H9 (cell line): ENCODE results near the gene UMAD1. TPM values are rescaled to one million over a fixed set of nuclear protein-coding genes. Genes with fewer than 3 reads are reported as not detected.

Experiments used
- DNase-seq: peaks from one replicate; pipeline ENCODE4 v3.0.0-alpha.2; 2017
- H2AFZ ChIP-seq: one replicate; pipeline ENCODE4 v1.6.1; 2013; ENCODE audit warnings: mild to moderate bottlenecking, low read length, control low read depth, moderate library complexity
- H2AK5ac ChIP-seq: 2 replicates; pipeline ENCODE4 v1.6.1; 2013; ENCODE audit warnings: low read length, control low read depth, mixed read lengths; ENCODE audit not compliant: insufficient read length
- H2BK120ac ChIP-seq: one replicate; pipeline ENCODE4 v1.6.1; 2013; ENCODE audit warnings: low read depth, mild to moderate bottlenecking, low read length, control low read depth, inconsistent platforms; ENCODE audit not compliant: poor library complexity, severe bottlenecking
- H2BK12ac ChIP-seq: 2 replicates; pipeline ENCODE4 v1.6.1; 2013; ENCODE audit warnings: low read length, control low read depth, mixed read lengths, low read depth; ENCODE audit not compliant: insufficient read length
- H2BK15ac ChIP-seq: 2 replicates; pipeline ENCODE4 v1.6.1; 2013; ENCODE audit warnings: low read depth, low read length, control low read depth
- H2BK20ac ChIP-seq: one replicate; pipeline ENCODE4 v1.6.1; 2013; ENCODE audit warnings: low read depth, mild to moderate bottlenecking, low read length, control low read depth, inconsistent platforms; ENCODE audit not compliant: poor library complexity, severe bottlenecking
- H2BK5ac ChIP-seq: 2 replicates; pipeline ENCODE4 v1.6.1; 2013; ENCODE audit warnings: low read length, control low read depth, mixed read lengths; ENCODE audit not compliant: insufficient read length
- H3K14ac ChIP-seq: 2 replicates; pipeline ENCODE4 v1.6.1; 2013; ENCODE audit warnings: low read length, control low read depth; ENCODE audit not compliant: insufficient read depth
- H3K18ac ChIP-seq: 2 replicates; pipeline ENCODE4 v1.6.1; 2013; ENCODE audit warnings: low read depth, mild to moderate bottlenecking, mixed read lengths, low read length, control low read depth; ENCODE audit not compliant: insufficient read length
- H3K23ac ChIP-seq: 2 replicates; pipeline ENCODE4 v1.6.1; 2013; ENCODE audit warnings: low read length, control low read depth, mixed read lengths, low read depth; ENCODE audit not compliant: insufficient read length
- H3K23me2 ChIP-seq: 2 replicates; pipeline ENCODE4 v1.6.1; 2013; ENCODE audit warnings: low read depth, mild to moderate bottlenecking, mixed read lengths, low read length, control low read depth; ENCODE audit not compliant: insufficient read length, poor library complexity, severe bottlenecking
- H3K27ac ChIP-seq: 2 replicates; pipeline ENCODE4 v1.5.1; 2013; ENCODE audit warnings: low read length, control low read depth, mixed read lengths, low read depth; ENCODE audit not compliant: insufficient read length
- H3K27me3 ChIP-seq: 2 replicates; pipeline ENCODE4 v1.6.1; 2013; ENCODE audit warnings: low read length, control low read depth, inconsistent platforms; ENCODE audit not compliant: insufficient read depth
- H3K4ac ChIP-seq: 2 replicates; pipeline ENCODE4 v1.6.1; 2013; ENCODE audit warnings: low read depth, mild to moderate bottlenecking, control low read depth, inconsistent platforms, low read length, moderate library complexity
- H3K4me1 ChIP-seq: 2 replicates; pipeline ENCODE4 v1.6.1; 2013; ENCODE audit warnings: low read length, control low read depth, inconsistent platforms; ENCODE audit not compliant: insufficient read depth
- H3K4me2 ChIP-seq: 2 replicates; pipeline ENCODE4 v1.6.1; 2013; ENCODE audit warnings: low read length, control low read depth, mixed read lengths; ENCODE audit not compliant: insufficient read length, insufficient read depth
- H3K56ac ChIP-seq: 2 replicates; pipeline ENCODE4 v1.6.1; 2013; ENCODE audit warnings: low read depth, mild to moderate bottlenecking, mixed read lengths, low read length, control low read depth; ENCODE audit not compliant: insufficient read length
- H3K79me1 ChIP-seq: 2 replicates; pipeline ENCODE4 v1.6.1; 2013; ENCODE audit warnings: low read depth, mild to moderate bottlenecking, moderate library complexity, low read length, control low read depth, inconsistent platforms; ENCODE audit not compliant: insufficient read depth, poor library complexity, severe bottlenecking
- H3K79me2 ChIP-seq: 2 replicates; pipeline ENCODE4 v1.6.1; 2013; ENCODE audit warnings: low read length, control low read depth, inconsistent platforms; ENCODE audit not compliant: insufficient read depth
- H3K9ac ChIP-seq: 2 replicates; pipeline ENCODE4 v1.6.1; 2013; ENCODE audit warnings: low read length, control low read depth, mixed read lengths; ENCODE audit not compliant: insufficient read length; ENCODE audit errors: extremely low read depth
- H3K9me3 ChIP-seq: one replicate; pipeline ENCODE4 v1.6.1; 2013; ENCODE audit warnings: low read depth, low read length, inconsistent platforms; ENCODE audit not compliant: control insufficient read depth
- H3T11ph ChIP-seq: one replicate; pipeline ENCODE4 v1.6.1; 2013; ENCODE audit warnings: mild to moderate bottlenecking, low read length, control low read depth, inconsistent platforms
- H4K20me1 ChIP-seq: one replicate; pipeline ENCODE4 v1.6.1; 2013; ENCODE audit not compliant: control insufficient read depth, insufficient read length, insufficient read depth
- H4K5ac ChIP-seq: 2 replicates; pipeline ENCODE4 v1.6.1; 2013; ENCODE audit warnings: low read depth, mild to moderate bottlenecking, mixed read lengths, low read length, control low read depth; ENCODE audit not compliant: insufficient read length
- H4K8ac ChIP-seq: replicated peaks from 2 replicates; pipeline ENCODE4 v1.6.1; 2013; ENCODE audit warnings: low read length, control low read depth, mixed read lengths, low read depth; ENCODE audit not compliant: insufficient read length
- H4K91ac ChIP-seq: 2 replicates; pipeline ENCODE4 v1.6.1; 2013; ENCODE audit warnings: low read depth, mild to moderate bottlenecking, moderate library complexity, mixed read lengths, low read length, control low read depth; ENCODE audit not compliant: insufficient read length
- H3K27ac Mint-ChIP-seq, 3 experiments: 2 replicates in 2 of 3; 3 replicates in 1 of 3; pipeline ENCODE4 v1.8.0; 2020 to 2021; ENCODE audit warnings: mixed read lengths in 3 of 3, mild to moderate bottlenecking in 1 of 3, moderate library complexity in 1 of 3
- H3K27me3 Mint-ChIP-seq: 2 replicates; pipeline ENCODE4 v1.8.0; 2021; ENCODE audit warnings: low read depth, mild to moderate bottlenecking, moderate library complexity, mixed read lengths
- H3K36me3 Mint-ChIP-seq, 3 experiments: 2 replicates in 2 of 3; 3 replicates in 1 of 3; pipeline ENCODE4 v1.8.0; 2020 to 2021; ENCODE audit warnings: low read depth in 3 of 3, mixed read lengths in 3 of 3; ENCODE audit not compliant: insufficient read depth in 1 of 3
- H3K4me1 Mint-ChIP-seq, 2 experiments: 2 replicates each; pipeline ENCODE4 v1.8.0; 2020; ENCODE audit warnings: mixed read lengths in 2 of 2
- H3K4me3 Mint-ChIP-seq, 2 experiments: 2 replicates in 1 of 2; 3 replicates in 1 of 2; pipeline ENCODE4 v1.8.0; 2020 to 2021; ENCODE audit warnings: mild to moderate bottlenecking in 2 of 2, mixed read lengths in 2 of 2, moderate library complexity in 1 of 2
- H3K9me3 Mint-ChIP-seq, 2 experiments: 2 replicates in 1 of 2; 3 replicates in 1 of 2; pipeline ENCODE4 v1.8.0; 2020; ENCODE audit warnings: mild to moderate bottlenecking in 2 of 2, mixed read lengths in 2 of 2, moderate library complexity in 1 of 2
- WGBS: extraction: QIAGEN DNeasy Blood & Tissue Kit; methylation state at CpG from one replicate; pipeline ENCODE4 v1.1.7; 2013; ENCODE audit warnings: missing lambda C conversion rate, low lambda C conversion rate, mixed read lengths; ENCODE audit not compliant: insufficient read length; ENCODE audit errors: extremely low coverage; 5-methylcytosine and 5-hydroxymethylcytosine counted together
- total RNA-seq: library from RNA; stranded (reverse); gene quantifications from 2 replicates; pipeline ENCODE4 v1.2.1, GENCODE V29; 2021
- TF ChIP-seq, protein P1 (sequence below): fragments of 200-600 bp; sonication (generic); conservative IDR thresholded peaks from 3 replicates; pipeline ENCODE4 v1.8.0; 2021; ENCODE audit warnings: antibody characterized with exemption, mild to moderate bottlenecking

UMAD1 gene
- total RNA-seq, 1 experiment from 2014 or later = 8.9 TPM

GRCh38 chr7:7720193-7720592 is 79.6 kb downstream of the UMAD1 start:
- H2BK12ac ChIP-seq = no peak overlapping the region
- H4K5ac ChIP-seq = no peak overlapping the region
- no peak for DNase-seq
- no CpG with 5 or more reads among the region's 1 CpG for WGBS
- H3T11ph ChIP-seq = no peak overlapping the region
- H3K9ac ChIP-seq = no peak overlapping the region
- H3K18ac ChIP-seq = no peak overlapping the region
- TF ChIP-seq, protein P1, sequence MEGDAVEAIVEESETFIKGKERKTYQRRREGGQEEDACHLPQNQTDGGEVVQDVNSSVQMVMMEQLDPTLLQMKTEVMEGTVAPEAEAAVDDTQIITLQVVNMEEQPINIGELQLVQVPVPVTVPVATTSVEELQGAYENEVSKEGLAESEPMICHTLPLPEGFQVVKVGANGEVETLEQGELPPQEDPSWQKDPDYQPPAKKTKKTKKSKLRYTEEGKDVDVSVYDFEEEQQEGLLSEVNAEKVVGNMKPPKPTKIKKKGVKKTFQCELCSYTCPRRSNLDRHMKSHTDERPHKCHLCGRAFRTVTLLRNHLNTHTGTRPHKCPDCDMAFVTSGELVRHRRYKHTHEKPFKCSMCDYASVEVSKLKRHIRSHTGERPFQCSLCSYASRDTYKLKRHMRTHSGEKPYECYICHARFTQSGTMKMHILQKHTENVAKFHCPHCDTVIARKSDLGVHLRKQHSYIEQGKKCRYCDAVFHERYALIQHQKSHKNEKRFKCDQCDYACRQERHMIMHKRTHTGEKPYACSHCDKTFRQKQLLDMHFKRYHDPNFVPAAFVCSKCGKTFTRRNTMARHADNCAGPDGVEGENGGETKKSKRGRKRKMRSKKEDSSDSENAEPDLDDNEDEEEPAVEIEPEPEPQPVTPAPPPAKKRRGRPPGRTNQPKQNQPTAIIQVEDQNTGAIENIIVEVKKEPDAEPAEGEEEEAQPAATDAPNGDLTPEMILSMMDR = no peak
- Mint-ChIP-seq H3K4me1 (peaks cover 2 to 3% of the 10 kb centered on the region in 2 experiments; a peak in 1 of 4 replicates), H3K27me3 (no peaks in the 10 kb centered on the region), H3K4me3 (no peak overlapping the region), H3K36me3 (no peaks in the 10 kb centered on the region; a peak in 1 of 7 replicates), H3K27ac (no peak overlapping the region), H3K9me3 (peaks cover 0 to 2% of the 10 kb centered on the region in 2 experiments; a peak in 1 of 5 replicates)
- H2BK5ac ChIP-seq = no peak overlapping the region
- H3K27me3 ChIP-seq = no peaks in the 10 kb centered on the region
- H2AK5ac ChIP-seq = no peak overlapping the region
- H3K27ac ChIP-seq = no peak overlapping the region
- no peak overlapping the region for H3K4me2 ChIP-seq
- H2AFZ ChIP-seq = no peak overlapping the region
- no peak overlapping the region for H4K91ac ChIP-seq
- no peak overlapping the region for H2BK120ac ChIP-seq
- no peak overlapping the region for H3K56ac ChIP-seq
- no peak overlapping the region for H3K14ac ChIP-seq
- H3K4ac ChIP-seq = no peak overlapping the region
- no peak overlapping the region for H4K8ac ChIP-seq
- no peaks in the 10 kb centered on the region for H3K79me2 ChIP-seq
- H3K23me2 ChIP-seq = no peaks in the 10 kb centered on the region
- no peaks in the 10 kb centered on the region for H3K9me3 ChIP-seq
- no peaks in the 10 kb centered on the region for H4K20me1 ChIP-seq
- no peak overlapping the region for H2BK20ac ChIP-seq
- H3K79me1 ChIP-seq = no peaks in the 10 kb centered on the region
- no peaks in the 10 kb centered on the region for H3K4me1 ChIP-seq
- no peak overlapping the region for H2BK15ac ChIP-seq
- H3K23ac ChIP-seq = no peak overlapping the region
